ENCODE results near the gene PRKCD.
"Not testable (repeated sequence)": the region's sequence is repeated elsewhere in the genome, so short reads cannot be mapped to it uniquely, and the experiment has no call there.

The PRKCD gene

DNA sequence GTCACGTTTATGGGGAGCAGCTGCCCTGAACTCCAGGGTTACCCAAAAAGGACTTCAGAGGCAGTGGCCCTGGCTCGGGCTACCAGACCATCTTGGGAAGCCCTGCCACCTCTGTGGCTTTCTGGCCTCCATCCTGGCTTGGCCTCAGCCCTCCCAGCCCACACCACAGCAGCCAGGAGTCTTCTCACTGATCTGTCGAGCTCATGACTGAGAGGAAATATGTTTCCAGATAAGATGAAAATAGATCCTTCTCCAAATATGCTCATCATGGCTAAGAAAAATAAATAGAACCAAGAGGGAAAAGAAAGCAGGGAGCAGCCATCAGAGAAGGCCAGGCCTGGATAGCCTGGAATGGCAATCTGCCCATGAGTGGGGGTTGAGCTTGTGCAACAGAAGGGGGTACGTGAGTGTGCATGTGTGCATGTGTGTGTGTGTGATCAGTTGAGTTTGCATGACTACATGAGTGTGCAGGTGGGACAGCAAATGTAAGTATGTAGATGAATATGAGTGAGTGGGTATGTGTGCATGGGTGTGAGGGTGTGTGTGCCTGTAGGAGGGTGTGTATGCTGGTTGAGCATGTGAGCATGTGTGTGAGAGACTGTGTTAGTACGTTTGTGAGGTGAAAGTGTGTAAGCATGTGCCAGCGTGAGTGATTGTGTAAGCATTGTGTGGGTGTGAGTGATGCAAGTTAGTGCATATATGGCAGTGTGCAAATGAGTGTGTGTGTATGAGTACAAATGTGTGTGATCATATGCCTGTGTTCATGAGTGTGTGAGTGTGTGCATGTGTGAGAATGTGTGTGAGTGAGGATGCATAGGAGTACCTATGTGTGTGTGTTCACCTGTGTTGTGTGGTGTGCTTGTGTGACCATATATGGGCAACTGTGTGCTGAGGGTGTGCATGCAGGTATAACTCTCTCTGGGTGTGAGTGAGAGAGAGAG is 20.8 kb upstream of the PRKCD start:
- DNase-seq (ENCODE audit: low read depth, low spot score): no peak

- DNase-seq (ENCODE audit: low read depth, low spot score): no peak
Measured at GRCh38 chr3:53140847-53141845, 19.9 kb upstream of the PRKCD start.

- DNase-seq (ENCODE audit: low read depth, low spot score): no peak
Measured at GRCh38 chr3:53142986-53143385, 18.0 kb upstream of the PRKCD start.

- DNase-seq (ENCODE audit: low read depth, low spot score): no peak
Measured at GRCh38 chr3:53144446-53144845, 16.6 kb upstream of the PRKCD start.

GRCh38 chr3:53144862-53145712 is 15.9 kb upstream of the PRKCD start:
- no peak for DNase-seq (ENCODE audit: low read depth, low spot score)

DNA sequence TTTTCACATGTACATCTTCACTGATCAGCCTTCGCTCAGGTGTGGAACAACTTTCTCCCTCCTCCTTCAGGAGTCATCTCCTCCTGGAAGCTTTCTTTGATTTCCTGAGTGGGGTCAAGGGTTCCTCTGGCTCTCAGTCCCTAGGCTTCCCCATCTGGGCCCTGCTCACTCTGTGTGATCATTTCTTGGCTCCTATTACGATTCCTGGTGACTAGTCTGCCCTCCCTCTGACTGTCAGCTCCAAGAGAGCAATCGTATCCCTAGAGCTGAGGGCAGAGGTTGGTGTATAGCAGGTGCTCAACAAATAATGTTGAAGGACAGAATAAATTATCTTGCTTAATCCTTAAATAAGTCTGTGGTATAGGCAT is 15.3 kb upstream of the PRKCD start:
- DNase-seq (ENCODE audit: low read depth, low spot score): no peak

GRCh38 chr3:53146319-53146891 is 14.6 kb upstream of the PRKCD start:
- DNase-seq (ENCODE audit: low read depth, low spot score): no peak

GRCh38 chr3:53147151-53147902 is 13.7 kb upstream of the PRKCD start:
- no peak for DNase-seq (ENCODE audit: low read depth, low spot score)

DNA sequence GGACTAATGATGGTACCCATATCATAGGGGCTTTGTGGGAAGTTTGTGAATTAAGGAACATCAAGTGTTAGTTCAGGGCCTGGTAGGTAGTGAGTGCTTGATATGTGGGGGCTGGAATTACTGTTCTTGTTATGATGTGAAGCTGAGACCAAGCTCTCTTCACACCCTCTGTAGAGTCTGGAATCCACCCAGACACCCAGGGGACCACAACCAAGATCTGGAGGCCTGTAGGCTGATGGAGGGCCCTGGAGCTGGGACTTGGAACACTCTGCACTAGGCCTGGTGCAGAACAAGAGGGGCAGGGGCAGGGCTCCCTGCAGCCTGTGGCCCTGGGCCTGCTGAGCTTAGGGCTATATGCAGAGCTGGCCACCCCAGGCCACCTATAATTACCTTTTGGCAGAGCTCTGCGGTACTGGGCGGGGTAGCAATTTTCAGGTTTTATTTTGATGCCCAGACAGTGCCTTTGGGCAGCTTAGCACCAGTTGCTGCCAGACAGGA is 13.1 kb upstream of the PRKCD start:
- DNase-seq (ENCODE audit: low read depth, low spot score): no peak

- DNase-seq (ENCODE audit: low read depth, low spot score): no peak
Measured at GRCh38 chr3:53149006-53149690, 11.9 kb upstream of the PRKCD start.

DNA sequence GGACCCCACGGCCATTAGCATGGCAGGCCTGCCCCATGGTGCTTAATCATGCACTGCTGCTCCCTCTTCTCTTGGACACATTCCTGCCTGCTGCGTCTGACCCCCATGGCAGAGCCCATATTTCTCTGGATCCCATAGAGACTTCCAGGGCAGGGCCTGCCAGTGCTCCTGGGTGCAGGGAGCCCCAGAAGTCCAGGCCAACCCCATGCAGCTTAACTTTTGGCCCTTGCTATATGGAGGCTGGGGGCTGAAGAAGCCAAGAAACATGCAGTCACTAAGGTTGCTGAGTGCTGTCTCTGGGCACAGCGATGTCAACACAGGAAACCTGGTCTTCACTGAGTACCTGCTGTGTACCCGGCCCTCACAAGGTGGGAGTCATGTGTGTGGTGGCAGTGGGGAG is 11.3 kb upstream of the PRKCD start:
- DNase-seq (ENCODE audit: low read depth, low spot score): no peak

- DNase-seq (ENCODE audit: low read depth, low spot score): no peak
Measured at GRCh38 chr3:53150247-53151085, 10.5 kb upstream of the PRKCD start.

DNA sequence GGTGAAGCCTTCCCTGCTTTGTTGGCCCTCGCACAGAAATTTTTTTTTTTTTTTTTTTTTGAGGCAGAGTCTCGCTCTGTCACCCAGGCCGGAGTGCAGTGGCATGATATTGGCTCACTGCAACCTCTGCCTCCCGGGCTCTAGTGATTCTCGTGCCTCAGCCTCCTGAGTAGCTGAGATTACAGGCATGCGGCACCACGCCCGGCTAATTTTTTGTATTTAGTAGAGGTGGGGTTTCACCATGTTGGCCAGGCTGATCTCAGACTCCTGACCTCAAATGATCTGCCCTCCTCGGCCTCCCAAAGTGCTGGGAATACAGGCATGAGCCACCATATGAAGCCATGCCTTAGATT is 9.9 kb upstream of the PRKCD start:
- DNase-seq (ENCODE audit: low read depth, low spot score): not testable (repeated sequence)

DNA sequence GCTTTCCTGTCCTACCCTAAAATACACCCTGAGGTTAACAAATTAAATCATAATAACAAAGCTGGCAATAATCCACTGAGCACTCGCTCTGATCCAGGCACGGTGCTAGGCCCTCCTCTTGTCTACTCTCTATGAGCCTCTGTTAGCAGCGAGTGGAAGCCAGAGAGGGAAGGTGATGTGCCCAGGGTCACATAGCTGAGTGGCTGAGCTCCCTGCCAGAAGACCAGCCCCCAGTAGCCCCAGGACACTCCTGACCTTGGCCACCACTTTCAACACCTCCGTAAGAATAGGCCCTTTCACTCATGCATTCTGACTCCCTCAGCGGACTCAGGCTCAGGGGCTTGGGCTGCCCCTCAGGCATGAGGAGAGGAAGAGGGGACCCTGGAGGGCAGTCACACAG is 9.5 kb upstream of the PRKCD start:
- no peak for DNase-seq (ENCODE audit: low read depth, low spot score)

DNA sequence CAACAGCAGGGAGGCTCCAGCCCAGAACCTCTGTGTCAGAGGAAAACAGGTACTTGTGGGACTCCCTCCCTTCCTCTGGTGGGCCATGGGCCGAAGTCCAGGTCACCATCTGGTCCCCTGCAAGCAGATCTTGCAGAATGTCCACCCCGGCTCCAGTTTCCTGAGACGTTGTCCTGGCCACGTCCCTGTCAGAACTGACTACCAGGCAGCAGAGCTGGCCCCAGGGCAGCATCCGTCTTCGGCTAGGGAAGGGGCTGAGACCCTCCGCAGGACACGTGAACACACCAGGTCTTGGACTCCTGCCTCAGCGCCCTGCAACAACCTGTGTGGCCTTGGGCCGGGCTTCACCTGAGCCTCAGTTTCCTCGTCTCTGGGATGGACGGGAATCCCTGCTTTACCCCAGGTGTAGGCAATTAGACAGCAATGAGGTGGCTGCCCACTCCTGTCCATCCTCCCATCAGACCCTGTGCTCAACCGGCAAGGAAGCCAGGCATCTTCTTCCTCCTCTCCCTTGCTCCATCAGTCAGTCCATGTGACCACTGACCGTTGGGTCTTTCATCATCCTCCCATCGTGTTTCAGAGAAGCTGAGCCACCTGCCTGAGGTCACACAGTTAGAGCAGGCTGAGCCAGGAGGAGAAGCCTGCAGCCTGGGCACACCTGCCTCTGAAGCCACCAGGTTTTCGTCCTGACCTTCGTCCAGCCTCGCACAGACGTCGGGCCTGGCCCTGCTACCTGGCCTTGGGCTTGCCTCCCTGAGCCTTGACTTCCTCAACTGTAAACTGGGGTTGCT is 8.9 kb upstream of the PRKCD start:
- no peak for DNase-seq (ENCODE audit: low read depth, low spot score)

DNA sequence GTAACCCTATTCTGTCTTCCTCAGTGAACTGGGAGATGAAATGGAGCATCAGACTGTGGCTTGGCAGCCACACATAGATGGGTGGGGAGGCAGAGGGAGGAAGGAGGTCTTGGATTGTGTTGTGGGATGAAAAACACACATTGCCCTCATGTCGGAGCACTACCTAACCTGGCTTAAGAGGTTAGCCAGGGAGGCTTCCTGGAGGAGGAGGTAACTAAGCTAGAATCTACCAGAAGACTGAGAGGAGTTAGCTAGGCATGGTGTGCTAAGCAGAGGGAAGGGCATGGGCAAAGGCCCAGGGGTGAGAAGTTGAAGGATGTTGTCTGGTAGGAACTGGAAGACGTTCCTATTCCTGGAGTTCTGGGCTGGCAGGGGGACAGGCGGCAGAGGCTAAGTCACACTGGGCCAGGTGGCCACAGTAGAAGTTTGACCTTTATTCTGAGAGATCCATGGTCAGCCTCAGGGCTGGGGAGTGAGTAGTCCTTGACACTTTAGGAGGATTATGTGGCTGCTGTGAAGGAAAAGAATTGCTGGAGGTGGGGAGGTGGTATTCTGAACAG is 7.7 kb upstream of the PRKCD start:
- no peak for DNase-seq (ENCODE audit: low read depth, low spot score)

- no peak for DNase-seq (ENCODE audit: low read depth, low spot score)
Measured at GRCh38 chr3:53153980-53154379, 7.0 kb upstream of the PRKCD start.

DNA sequence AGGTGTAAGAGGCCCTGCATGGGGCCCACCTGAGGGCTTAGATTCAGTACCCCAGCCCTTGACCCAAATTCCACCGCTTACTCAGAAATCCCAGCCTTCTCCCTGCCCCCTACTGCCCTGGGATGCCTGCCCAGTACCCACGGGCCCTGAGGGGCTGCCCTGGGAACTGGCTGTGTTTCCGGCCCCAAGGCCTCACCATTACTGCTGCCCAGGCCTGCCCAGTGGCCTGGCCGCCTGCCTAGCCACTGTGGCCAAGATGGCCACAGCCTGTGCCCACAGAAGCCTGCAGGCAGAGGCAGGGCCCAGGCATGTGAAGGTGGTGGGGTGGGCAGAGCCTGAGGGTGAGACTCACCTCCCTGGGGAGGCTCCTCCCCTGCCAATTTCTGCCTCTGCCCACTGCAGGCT is 6.1 kb upstream of the PRKCD start:
- no peak for DNase-seq (ENCODE audit: low read depth, low spot score)

Data from activated CD4-positive, CD25-positive, alpha-beta regulatory T cell treated with anti-CD3 and anti-CD28 coated beads, Interleukin-2, amount 50 U/mL, for 16 hours (primary cell).